ENCODE results near the gene CLEC9A.

DNA sequence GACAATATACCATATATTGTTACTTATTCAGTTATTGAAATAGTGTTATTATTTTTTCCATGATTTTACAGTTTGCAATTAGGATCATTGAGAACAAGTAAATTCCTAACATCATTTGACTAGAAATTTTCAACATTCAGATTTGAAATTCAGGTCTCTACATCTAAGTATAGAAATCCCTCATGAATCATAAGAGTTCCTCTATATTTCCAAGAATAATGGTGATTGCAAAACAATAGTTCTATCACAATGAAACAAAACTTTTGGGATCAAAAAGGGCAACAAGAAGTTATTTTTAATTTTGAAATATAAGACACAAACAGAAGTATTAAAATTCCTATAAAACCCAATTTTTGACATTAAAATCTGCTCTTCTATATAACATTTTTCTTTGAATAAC lies 57.5 kb downstream of the CLEC9A start:
- TF ChIP-seq, protein P1, sequence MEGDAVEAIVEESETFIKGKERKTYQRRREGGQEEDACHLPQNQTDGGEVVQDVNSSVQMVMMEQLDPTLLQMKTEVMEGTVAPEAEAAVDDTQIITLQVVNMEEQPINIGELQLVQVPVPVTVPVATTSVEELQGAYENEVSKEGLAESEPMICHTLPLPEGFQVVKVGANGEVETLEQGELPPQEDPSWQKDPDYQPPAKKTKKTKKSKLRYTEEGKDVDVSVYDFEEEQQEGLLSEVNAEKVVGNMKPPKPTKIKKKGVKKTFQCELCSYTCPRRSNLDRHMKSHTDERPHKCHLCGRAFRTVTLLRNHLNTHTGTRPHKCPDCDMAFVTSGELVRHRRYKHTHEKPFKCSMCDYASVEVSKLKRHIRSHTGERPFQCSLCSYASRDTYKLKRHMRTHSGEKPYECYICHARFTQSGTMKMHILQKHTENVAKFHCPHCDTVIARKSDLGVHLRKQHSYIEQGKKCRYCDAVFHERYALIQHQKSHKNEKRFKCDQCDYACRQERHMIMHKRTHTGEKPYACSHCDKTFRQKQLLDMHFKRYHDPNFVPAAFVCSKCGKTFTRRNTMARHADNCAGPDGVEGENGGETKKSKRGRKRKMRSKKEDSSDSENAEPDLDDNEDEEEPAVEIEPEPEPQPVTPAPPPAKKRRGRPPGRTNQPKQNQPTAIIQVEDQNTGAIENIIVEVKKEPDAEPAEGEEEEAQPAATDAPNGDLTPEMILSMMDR (IDR thresholded peaks at IDR 0.05) = no peak
- TF ChIP-seq POLR2A (IDR thresholded peaks at IDR 0.05) = no peak
